Non-pigmented ciliary epithelial cell (primary cell): Measurements from ENCODE around the gene THAP11.
"Not testable (repeated sequence)": the region's sequence is repeated elsewhere in the genome, so short reads cannot be mapped to it uniquely, and the experiment has no call there.

ENCODE experiments used
- DNase-seq: peaks from one replicate; pipeline ENCODE4 v3.0.0-alpha.2; 2010; ENCODE audit warnings: low read depth

Gene THAP11

GRCh38 chr16:67862623-67863583, 20.8 kb downstream of the THAP11 start:
- DNase-seq, result no peak

DNA sequence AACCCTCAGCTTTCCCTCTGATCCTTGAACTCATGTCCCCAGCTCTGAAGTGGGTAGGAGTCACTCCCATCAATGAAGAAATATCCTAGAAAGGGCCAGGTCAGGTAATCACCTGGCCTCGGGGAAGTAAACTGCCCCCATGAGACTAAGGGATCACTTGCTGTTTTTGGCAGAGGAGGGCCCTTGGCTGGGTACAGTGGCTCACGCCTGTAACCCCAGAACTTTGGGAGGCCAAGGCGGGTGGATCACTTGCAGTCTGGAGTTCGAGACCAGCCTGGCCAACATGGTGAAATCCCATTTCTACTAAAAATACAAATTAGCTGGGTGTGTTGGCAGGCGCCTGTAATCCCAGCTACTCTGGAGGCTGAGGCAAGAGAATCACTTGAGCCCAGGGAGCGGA, 21.9 kb downstream of the THAP11 start:
- DNase-seq, result not testable (repeated sequence)

DNA sequence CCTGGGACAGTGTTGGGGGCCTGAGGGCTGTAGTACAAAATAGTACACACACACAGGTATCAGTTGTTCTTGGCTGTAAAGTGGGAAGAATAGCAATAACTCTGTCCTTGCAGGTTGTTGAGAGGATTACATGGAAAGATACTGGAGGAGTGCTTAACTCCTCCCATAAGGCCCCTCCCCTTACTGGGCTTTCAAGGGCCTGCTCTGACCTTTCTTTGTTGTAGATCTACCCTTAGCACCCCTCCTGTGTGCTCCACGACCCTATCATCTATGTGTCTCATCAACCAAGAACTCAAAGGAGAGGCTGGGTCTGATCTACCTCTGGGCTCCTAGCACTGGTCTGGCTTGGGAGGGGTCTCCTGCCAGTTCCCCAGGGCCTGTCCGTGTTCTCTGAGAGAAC, 22.5 kb downstream of the THAP11 start:
- no peak for DNase-seq

GRCh38 chr16:67865318-67865717, 23.2 kb downstream of the THAP11 start:
- DNase-seq, result no peak

- DNase-seq, result no peak
These were observed 26.2 kb downstream of the THAP11 start for GRCh38 chr16:67868290-67868689.

DNA sequence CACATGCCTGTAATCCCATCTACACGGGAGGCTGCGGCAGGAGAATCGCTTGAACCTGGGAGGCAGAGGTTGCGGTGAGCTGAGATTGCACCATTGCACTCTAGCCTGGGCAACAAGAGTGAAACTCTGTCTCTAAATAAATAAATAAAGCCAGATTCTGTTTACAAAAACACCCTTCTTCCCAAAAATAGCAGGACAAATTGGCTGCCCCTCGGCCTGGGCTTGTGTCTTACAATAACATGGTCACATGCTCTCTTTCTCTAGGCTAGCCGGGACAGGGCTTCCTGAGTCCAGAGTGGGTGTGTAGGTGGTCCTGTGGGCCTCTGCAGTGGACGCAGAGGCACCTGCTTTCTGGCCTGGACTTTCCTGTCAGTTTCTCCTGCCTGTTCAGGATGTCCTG, 27.5 kb downstream of the THAP11 start:
- no peak for DNase-seq

GRCh38 chr16:67871256-67871655, 29.1 kb downstream of the THAP11 start:
- DNase-seq, result no peak

- DNase-seq, result no peak
These were observed 30.1 kb downstream of the THAP11 start for GRCh38 chr16:67872131-67872630.

GRCh38 chr16:67872631-67873434, 30.7 kb downstream of the THAP11 start, which contains the start of gene EDC4:
EDC4 (plus strand) TSS chr16:67873052; CDS start chr16:67873262, 210 bp downstream.
- DNase-seq, result peak; percentile 30

DNA sequence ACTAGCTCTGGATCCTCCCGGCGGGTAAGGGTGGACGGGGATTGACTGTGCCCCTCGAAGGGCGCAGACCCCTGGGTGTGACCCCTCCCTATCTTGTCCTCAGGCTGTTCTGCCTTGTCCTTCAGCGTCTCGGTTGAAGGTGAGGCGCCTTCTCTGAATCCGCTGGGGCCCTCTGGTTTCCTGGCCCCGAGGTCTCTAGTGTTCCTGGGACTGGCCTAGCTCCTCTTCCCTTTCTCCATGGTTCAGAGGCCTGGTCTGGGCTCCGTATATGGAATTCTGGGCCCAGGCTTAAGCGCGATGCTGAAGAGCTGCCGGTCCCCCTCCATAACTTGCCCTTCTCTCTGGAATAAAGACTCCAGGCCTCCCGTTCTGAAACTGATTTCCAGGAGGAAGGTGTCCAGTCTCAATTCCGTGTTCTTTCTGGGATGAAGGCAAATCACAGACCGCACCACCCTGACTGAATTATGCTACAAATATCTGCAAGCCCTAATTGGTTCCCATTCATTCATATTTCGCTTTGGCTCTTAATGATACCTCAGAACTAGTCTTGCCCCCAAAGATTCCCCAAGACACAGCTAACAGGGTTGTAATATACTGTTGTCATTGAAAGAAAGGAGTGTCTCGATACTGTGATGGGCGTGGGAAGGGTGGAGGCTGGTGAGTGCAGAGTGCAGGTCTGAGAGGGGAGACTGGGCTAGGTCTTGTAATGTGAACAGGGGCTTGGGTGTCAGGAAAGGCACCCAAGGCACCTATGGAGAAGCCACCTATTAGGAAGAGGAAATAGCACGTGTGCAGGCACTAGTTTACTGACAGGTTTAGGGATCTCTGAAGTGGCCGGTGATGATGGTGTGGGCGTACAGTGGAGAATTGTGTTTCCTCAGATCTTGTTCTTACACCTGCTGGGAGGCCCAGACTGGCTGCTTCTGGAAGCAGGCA, 31.6 kb downstream of the THAP11 start:
- DNase-seq, result no peak

GRCh38 chr16:67874372-67874771, 32.3 kb downstream of the THAP11 start:
- DNase-seq, result no peak

- DNase-seq, result no peak
These were observed 34.9 kb downstream of the THAP11 start for GRCh38 chr16:67877064-67877463.

- no peak for DNase-seq
These were observed 36.1 kb downstream of the THAP11 start for GRCh38 chr16:67878232-67878631.

- DNase-seq, result no peak
These were observed 36.7 kb downstream of the THAP11 start for GRCh38 chr16:67878846-67879245.

DNA sequence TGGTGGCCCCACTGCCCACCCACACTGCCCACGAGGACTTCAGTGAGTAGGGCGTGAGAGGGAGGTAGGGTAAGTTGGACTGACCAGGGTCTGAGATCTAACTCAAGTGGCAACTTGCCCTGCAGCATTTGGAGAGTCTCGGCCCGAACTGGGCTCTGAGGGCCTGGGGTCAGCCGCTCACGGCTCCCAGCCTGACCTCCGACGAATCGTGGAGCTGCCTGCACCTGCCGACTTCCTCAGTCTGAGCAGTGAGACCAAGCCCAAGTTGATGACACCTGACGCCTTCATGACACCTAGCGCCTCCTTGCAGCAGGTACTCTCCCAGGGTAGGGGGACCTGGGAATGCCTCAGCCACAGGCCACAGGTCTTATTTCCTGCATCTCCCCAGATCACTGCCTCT, 37.3 kb downstream of the THAP11 start:
- DNase-seq, result no peak

DNA sequence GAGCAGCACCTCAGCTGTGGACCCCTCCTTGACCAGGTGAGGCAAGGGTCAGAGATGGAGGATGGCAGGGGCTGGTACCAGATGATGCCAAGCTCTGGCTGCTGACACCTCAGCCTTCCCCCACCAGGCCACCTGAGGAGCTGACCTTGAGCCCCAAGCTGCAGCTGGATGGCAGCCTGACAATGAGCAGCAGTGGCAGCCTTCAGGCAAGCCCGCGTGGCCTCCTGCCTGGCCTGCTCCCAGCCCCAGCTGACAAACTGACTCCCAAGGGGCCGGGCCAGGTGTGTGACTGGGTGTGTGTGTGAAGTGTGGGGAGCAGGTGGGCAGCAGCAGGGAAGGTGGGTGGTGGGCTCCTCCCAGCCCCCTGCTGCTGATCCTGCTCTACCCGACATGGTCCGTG, 37.8 kb downstream of the THAP11 start:
- no peak for DNase-seq

DNA sequence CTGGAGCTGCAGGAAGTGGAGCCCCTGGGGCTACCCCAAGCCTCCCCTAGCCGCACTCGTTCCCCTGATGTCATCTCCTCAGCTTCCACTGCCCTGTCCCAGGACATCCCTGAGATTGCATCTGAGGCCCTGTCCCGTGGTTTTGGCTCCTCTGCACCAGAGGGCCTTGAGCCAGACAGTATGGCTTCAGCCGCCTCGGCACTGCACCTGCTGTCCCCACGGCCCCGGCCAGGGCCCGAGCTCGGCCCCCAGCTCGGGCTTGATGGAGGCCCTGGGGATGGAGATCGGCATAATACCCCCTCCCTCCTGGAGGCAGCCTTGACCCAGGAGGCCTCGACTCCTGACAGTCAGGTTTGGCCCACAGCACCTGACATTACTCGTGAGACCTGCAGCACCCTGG, 38.5 kb downstream of the THAP11 start:
- DNase-seq, result no peak

DNA sequence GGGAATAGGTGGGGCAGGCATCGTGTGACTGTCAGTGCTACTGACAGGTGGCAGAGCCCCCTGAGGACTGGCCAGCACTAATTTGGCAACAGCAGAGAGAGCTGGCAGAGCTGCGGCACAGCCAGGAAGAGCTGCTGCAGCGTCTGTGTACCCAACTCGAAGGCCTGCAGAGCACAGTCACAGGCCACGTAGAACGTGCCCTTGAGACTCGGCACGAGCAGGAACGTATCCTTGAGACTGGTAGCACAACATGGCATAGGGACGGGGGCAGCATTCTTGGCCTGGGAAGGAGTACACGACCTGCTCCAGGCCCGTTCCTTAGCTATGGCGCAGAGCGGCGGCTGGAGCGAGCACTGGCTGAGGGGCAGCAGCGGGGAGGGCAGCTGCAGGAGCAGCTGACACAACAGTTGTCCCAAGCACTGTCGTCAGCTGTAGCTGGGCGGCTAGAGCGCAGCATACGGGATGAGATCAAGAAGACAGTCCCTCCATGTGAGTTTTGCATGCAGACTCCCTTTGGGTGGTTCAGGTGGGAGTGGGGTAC, 39.6 kb downstream of the THAP11 start:
- DNase-seq, result no peak

DNA sequence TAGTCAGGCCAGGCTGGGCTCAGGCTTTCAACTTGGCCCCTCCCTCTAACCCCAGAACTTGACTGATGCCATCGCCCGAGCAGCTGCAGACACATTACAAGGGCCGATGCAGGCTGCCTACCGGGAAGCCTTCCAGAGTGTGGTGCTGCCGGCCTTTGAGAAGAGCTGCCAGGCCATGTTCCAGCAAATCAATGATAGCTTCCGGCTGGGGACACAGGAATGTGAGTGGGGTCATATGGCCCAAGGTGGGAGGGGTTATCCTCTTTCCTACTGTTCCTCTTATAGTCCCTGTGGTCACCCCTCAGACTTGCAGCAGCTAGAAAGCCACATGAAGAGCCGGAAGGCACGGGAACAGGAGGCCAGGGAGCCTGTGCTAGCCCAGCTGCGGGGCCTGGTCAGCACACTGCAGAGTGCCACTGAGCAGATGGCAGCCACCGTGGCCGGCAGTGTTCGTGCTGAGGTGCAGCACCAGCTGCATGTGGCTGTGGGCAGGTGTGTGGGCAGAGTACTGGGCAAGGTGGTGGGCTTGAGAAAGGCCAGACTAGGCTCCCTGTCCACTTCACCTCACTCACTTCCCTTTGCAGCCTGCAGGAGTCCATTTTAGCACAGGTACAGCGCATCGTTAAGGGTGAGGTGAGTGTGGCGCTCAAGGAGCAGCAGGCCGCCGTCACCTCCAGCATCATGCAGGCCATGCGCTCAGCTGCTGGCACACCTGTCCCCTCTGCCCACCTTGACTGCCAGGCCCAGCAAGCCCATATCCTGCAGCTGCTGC, 40.4 kb downstream of the THAP11 start:
- no peak for DNase-seq

DNA sequence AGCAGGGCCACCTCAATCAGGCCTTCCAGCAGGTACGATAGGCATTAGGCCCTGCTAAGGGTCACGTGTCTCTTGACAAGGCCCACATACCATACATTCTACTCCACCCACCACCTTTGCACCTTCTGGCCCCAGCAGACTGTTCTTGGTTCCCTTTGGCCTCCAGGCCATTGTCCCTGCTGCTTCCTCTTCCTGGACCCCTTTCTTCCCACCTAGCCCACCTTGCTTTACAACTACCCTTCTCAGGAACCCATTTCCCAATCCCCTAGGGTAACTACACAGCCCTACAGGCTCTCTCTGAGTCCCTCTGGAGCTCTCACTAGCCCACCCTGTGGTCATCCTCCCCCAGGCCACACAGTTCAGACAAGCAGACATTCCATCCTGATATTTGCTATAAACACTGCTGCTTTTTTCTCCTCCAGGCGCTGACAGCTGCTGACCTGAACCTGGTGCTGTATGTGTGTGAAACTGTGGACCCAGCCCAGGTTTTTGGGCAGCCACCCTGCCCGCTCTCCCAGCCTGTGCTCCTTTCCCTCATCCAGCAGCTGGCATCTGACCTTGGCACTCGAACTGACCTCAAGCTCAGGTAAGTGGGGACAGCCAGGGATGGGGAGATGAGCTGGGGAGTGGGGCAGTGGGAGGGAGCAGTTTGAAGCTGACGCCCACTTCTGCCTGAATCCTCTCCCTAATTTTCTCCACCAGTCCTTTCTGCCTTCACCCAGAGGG, 41.2 kb downstream of the THAP11 start:
- no peak for DNase-seq
